Rectal smooth muscle tissue (tissue), 1 donor: ENCODE measurements around the gene PIP5K1A.
"Not testable (repeated sequence)": the region's sequence is repeated elsewhere in the genome, so short reads cannot be mapped to it uniquely, and the experiment has no call there.

Experiments used
- H3K27ac ChIP-seq: one replicate; pipeline ENCODE4 v1.7.0; 2013; ENCODE audit warnings: low read depth, low read length, inconsistent platforms
- H3K27me3 ChIP-seq: one replicate; pipeline ENCODE4 v1.7.0; 2013; ENCODE audit warnings: low read length; ENCODE audit not compliant: control insufficient read depth, insufficient read depth
- H3K36me3 ChIP-seq: one replicate; pipeline ENCODE4 v1.7.0; 2013; ENCODE audit warnings: low read length; ENCODE audit not compliant: control insufficient read depth, insufficient read depth
- H3K4me1 ChIP-seq: one replicate; pipeline ENCODE4 v1.7.0; 2013; ENCODE audit warnings: low read length; ENCODE audit not compliant: control insufficient read depth, insufficient read depth
- H3K4me3 ChIP-seq: one replicate; pipeline ENCODE4 v1.7.0; 2013; ENCODE audit warnings: low read length
- H3K9ac ChIP-seq: one replicate; pipeline ENCODE4 v1.7.0; 2013; ENCODE audit warnings: low read length

Gene PIP5K1A

GRCh38 chr1:151275341-151275740, 77.0 kb downstream of the PIP5K1A start:
- not testable (repeated sequence) for H3K9ac ChIP-seq, H3K36me3 ChIP-seq, H3K27ac ChIP-seq, H3K4me1 ChIP-seq, H3K4me3 ChIP-seq, H3K27me3 ChIP-seq

- H3K27me3 ChIP-seq, result no peaks in the 10 kb centered on the region
- no peaks in the 10 kb centered on the region for H3K4me1 ChIP-seq
- H3K27ac ChIP-seq, result no peak overlapping the region
- no peak overlapping the region for H3K9ac ChIP-seq
- H3K36me3 ChIP-seq, result no peaks in the 10 kb centered on the region
- no peak overlapping the region for H3K4me3 ChIP-seq
These were observed 78.9 kb downstream of the PIP5K1A start for GRCh38 chr1:151277249-151277648.

- Histone ChIP-seq H3K27me3 (no peaks in the 10 kb centered on the region), H3K4me1 (no peaks in the 10 kb centered on the region), H3K36me3 (no peaks in the 10 kb centered on the region), H3K9ac (peak overlapping the region; percentile 95), H3K4me3 (peak overlapping the region; percentile 88), H3K27ac (peak overlapping the region; percentile 100)
These were observed 83.0 kb downstream of the PIP5K1A start for GRCh38 chr1:151281225-151281968.

GRCh38 chr1:151281969-151282882, 83.9 kb downstream of the PIP5K1A start, which contains the start of gene ZNF687:
ZNF687 (plus strand) TSS chr1:151282299; CDS start chr1:151286292, 3,993 bp downstream.
- Histone ChIP-seq H3K4me3 (peak within 1 kb of the TSS; percentile 88), H3K27me3 (no peaks in the 10 kb centered on the region), H3K27ac (peak within 1 kb of the TSS; percentile 100), H3K9ac (peak within 1 kb of the TSS; percentile 95), H3K36me3 (peaks cover 3% of the 10 kb centered on the region), H3K4me1 (no peaks in the 10 kb centered on the region)

GRCh38 chr1:151282883-151283725, 84.8 kb downstream of the PIP5K1A start:
- Histone ChIP-seq H3K27me3 (no peaks in the 10 kb centered on the region), H3K27ac (peak overlapping the region; percentile 100), H3K4me1 (no peaks in the 10 kb centered on the region), H3K9ac (peak overlapping the region; percentile 85), H3K4me3 (peak overlapping the region; percentile 88), H3K36me3 (peaks cover 12% of the 10 kb centered on the region)

- Histone ChIP-seq H3K4me3 (no peak overlapping the region), H3K4me1 (no peaks in the 10 kb centered on the region), H3K27ac (no peak overlapping the region), H3K9ac (no peak overlapping the region), H3K36me3 (peaks cover 22% of the 10 kb centered on the region), H3K27me3 (no peaks in the 10 kb centered on the region)
These were observed 85.7 kb downstream of the PIP5K1A start for GRCh38 chr1:151284013-151284577.

GRCh38 chr1:151286619-151287340, 88.4 kb downstream of the PIP5K1A start:
- no peaks in the 10 kb centered on the region for H3K4me1 ChIP-seq
- no peak overlapping the region for H3K27ac ChIP-seq
- peaks cover 42% of the 10 kb centered on the region for H3K36me3 ChIP-seq

GRCh38 chr1:151287341-151287699, 89.0 kb downstream of the PIP5K1A start:
- Histone ChIP-seq H3K4me3 (no peak overlapping the region), H3K9ac (no peak overlapping the region), H3K27me3 (no peaks in the 10 kb centered on the region), H3K27ac (no peak overlapping the region), H3K4me1 (no peaks in the 10 kb centered on the region), H3K36me3 (peaks cover 46% of the 10 kb centered on the region)

More at GRCh38 chr1:151286619-151287340, 88.4 kb downstream of the PIP5K1A start:
- Histone ChIP-seq H3K4me3 (no peak overlapping the region), H3K9ac (no peak overlapping the region), H3K27me3 (no peaks in the 10 kb centered on the region)

GRCh38 chr1:151287767-151288500, 89.6 kb downstream of the PIP5K1A start:
- Histone ChIP-seq H3K27me3 (no peaks in the 10 kb centered on the region), H3K4me1 (no peaks in the 10 kb centered on the region), H3K36me3 (peaks cover 52% of the 10 kb centered on the region), H3K4me3 (no peak overlapping the region), H3K9ac (no peak overlapping the region), H3K27ac (no peak overlapping the region)

- no peak overlapping the region for H3K4me3 ChIP-seq
- H3K27ac ChIP-seq, result no peak overlapping the region
- peaks cover 58% of the 10 kb centered on the region for H3K36me3 ChIP-seq
- H3K9ac ChIP-seq, result no peak overlapping the region
- no peaks in the 10 kb centered on the region for H3K27me3 ChIP-seq
- no peaks in the 10 kb centered on the region for H3K4me1 ChIP-seq
These were observed 90.2 kb downstream of the PIP5K1A start for GRCh38 chr1:151288502-151288901.
